GM18502 (cell line): Measurements from ENCODE around the gene LZTFL1.

ENCODE experiments used
- ATAC-seq: cut with Tn5 transposase; IDR thresholded peaks from one replicate; pipeline ENCODE4 v1.9.1; 2021; ENCODE audit warnings: mild to moderate bottlenecking; ENCODE audit not compliant: unreplicated experiment, poor library complexity

The LZTFL1 gene, protein sequence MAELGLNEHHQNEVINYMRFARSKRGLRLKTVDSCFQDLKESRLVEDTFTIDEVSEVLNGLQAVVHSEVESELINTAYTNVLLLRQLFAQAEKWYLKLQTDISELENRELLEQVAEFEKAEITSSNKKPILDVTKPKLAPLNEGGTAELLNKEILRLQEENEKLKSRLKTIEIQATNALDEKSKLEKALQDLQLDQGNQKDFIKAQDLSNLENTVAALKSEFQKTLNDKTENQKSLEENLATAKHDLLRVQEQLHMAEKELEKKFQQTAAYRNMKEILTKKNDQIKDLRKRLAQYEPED

DNA sequence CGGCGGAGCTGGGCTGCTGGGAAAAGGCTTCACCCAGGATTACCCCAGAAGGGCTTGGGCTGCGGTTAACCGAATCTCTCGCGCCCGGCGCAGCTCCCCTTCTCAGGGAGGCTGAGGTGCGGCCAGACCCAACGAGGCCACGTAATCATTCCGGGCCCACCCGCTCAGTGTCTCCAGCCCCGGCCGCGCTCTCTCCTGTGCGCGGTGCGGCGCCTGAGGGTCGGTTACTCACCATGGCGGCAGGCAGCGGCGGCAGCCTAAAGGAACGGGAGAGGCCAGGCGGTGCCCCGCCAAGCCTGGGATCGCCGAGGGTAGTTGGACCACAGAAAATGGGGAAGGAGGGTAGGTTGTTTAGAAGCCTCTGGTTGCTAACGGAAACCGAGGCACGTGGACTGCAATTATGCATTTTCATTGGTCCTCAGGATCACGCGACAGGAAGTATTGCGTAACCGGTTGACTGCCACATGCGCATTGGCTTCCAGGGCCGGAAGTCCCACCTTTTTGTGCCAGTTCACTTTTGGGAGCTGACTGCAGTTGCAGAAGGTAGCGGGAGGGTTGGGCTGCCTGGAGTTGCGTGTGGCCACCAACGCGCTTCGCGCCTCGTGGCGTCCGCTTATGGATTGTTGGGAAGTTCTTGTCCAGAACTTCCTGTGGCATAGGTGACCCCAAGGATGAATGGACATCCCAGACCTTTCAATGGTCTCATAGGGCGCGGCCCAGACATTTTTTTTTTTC, at the start of gene LZTFL1:
Gene LZTFL1 (minus strand): TSS at position 363 of the 735 bp plus-strand sequence. CDS start 128 bp downstream, at position 235.
- peak; percentile 96 for ATAC-seq

- no peak for ATAC-seq
Measured at GRCh38 chr3:45890405-45890804, 48.5 kb upstream of the LZTFL1 start.

DNA sequence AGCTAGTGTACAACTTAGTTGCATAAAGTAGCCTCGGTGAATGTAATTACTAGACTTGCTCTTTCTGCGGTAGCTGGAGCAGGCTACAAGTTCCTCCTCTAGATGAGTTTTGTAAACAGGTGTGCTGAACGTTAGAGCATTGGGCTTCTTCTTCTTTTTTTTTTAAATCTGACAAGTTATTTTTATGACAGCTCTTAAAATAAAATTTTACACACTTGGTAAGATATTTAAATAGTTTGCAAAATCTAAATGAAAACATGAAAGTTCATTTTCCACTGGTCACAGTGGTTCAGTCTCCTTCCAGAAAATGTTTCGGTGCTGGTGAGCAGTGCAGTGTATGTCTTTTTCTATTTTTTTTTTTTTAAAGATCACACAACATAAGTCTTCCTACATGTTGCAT, 47.4 kb upstream of the LZTFL1 start:
- ATAC-seq: no peak

DNA sequence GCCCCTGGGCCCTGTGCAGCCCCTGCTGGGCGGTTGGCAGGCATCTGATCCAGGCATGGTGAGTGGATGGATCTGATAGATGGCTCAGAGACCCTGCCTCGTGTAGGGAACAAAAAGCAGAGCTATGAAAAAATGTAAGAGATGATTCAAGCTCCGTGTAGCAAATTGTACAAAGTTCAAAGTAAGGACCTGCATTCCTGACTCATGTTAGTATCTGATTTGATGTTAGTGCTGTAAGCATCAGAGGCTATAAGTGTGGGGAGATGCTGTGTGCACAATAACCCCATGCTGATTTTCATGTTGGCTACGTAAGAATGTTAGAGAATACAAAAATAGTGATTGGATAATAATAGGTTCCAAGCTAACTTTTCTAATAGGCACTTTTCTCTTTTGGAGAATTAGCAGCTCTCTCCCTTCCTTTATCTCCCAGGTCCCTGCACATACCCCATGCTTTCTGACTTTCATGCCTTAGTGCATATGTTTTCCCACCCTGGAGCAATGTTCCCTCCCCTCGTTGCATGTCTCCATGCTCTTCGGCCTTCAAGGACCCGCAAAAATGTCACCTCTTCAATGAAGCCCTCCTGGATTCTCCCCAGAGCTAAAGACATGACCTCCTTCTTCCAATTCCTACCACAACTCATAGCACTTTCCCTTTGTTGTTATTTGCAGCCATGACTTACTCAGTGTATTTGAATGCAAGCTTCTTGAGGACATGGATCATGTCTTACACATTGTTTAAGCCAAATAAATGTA, 46.0 kb upstream of the LZTFL1 start:
- ATAC-seq: no peak

GRCh38 chr3:45887285-45887684, 45.4 kb upstream of the LZTFL1 start:
- no peak for ATAC-seq

GRCh38 chr3:45885979-45886705, 44.2 kb upstream of the LZTFL1 start, which contains the start of gene CCR9:
CCR9 (plus strand) TSS chr3:45886543; CDS start chr3:45894934, 8,391 bp downstream.
- no peak for ATAC-seq

DNA sequence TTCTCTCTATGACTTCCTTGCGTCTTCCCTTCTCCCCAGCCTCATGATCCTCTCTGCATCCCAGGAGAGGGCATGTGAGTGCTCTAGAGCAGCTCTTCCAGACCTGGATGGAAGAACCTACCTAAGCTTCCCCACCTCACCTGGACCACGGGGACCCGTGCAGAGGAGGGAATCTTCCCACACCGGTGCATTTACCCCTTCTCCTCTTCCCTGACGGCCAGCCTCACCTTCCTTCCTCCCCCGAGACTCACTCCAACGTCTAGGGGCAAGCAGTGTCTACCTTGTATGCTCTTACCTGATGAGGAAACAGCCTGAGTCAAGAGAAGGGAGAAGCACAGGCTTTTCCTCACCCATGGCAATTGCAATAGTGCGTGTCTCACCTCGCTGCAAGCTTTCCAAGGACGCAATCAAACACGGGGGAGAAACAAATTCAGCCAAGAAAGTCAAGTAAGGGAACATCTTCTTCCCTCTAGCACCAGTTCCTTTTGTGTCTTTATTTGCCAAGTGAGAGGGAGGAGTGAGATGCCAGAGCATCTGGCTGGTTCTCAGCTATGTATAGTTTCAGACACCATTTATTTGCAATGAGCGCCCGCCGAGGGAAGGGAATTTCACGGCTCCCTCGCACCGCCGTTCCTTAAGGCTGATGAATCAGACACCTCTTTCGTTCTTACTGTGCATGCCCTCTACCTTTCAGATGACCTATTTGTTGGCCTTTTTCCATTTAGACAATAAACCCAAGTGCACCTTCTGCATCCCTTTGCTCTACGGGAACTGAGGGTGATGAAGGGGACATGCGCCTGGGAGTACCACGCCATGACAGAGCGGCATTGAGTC, 42.7 kb upstream of the LZTFL1 start:
- ATAC-seq: no peak

- ATAC-seq: no peak
Measured at GRCh38 chr3:45881078-45882022, 39.4 kb upstream of the LZTFL1 start.

DNA sequence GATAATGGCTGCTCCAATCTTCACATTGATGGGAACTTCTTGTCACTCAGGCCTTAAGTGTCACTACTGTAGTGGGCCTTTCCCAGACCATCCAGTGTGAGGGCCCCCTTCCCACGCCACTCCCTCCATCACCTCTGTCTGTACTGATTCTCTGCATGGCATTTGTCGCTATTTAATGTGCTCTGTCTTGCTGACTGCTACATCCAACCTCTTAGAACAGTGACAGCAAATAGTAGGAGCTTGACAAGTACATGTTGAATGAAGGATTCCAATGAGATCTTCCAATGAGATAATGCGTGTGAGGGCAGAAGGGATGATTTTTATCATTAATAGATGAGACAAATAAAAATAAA, 38.8 kb upstream of the LZTFL1 start:
- ATAC-seq: no peak

DNA sequence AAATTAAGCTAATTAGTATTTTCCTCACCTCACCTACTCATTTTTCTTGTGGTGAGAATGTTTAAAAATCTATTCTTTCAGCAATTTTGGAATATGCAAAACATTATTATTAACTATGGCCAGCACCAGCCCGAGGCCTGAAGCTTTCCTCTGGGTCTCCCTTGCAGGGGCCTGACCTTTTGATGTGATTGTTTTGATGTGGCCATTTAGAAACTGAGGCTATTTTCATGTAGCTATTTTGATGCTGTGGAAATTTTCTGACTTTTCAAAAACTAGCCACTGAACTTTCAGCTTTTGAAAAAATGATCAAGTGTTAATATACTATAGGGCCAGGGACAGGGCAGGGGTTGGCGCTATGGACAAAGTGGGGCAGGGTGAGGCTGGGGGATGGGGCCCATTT, 36.2 kb upstream of the LZTFL1 start:
- ATAC-seq: no peak

DNA sequence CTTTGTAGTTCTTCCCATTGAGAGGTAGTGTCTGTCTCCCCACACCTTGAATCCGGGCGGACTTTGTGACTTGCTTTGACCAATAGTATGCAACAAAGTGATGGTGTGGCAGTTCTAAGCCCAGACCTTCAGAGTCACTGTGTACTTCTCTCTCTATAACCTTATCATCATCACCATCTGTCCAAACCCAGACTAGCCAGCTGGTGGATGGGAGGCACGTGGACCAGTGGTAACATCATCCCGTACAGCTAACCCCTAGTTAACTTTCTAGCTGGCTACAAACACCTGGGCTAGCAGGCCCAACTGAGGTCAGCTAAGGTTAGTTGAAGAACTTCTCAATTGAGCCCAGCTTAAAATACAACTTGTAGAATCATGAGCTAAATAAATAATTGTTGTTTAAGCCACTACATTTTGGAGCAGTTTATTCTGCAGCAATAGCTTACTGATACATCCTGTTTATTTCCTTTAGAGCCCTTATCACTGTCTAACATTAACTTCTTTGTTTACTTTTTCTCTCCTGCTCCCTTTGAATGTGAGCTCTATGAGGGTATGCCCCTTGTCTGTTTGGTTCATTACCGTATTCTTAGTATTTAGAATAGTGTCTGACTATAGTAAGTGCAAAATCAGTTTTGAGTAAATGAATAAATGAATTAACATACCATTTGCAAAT, 32.9 kb upstream of the LZTFL1 start:
- ATAC-seq: no peak

GRCh38 chr3:45873638-45874037, 31.7 kb upstream of the LZTFL1 start:
- ATAC-seq: no peak

GRCh38 chr3:45873036-45873435, 31.1 kb upstream of the LZTFL1 start:
- ATAC-seq: no peak

DNA sequence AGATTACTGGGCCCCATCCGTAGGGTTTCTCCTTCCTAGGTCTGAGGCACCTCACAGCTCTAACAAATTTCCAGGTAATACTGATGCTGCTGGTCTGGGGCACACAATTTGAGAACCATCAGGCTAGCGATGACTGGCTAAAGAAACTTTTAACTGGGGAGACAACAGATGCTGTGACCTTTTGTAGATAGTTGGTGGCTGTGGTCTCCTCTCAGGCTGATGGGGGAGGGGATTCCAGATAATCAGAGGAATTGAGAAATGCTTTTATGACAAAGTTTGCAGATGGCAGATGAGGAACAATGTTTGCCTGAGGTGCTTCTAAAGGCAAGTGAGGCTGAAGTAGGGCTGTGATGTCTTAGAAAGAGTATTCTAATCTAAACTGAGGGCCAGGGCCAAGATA, 30.6 kb upstream of the LZTFL1 start:
- ATAC-seq: no peak

DNA sequence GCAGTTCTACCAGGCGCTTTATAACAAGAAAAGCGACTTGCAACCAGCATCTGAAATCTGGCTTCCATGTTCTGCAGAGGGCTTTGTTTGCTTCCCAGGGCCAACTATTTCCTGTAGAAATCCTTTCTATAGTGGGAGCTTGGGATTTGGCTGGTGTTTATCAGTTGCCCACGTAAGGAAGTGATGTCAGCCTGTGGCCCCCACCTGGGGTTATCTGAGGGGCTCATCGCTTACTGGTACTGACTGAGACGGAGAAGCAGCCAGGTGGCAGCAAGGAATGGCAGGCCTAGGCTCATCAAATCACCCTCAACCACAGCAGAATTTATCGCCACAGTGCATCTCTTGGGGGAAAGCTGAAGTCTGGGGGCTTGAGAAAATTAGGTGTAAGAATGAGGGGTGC, 29.9 kb upstream of the LZTFL1 start:
- ATAC-seq: no peak

GRCh38 chr3:45870099-45870498, 28.2 kb upstream of the LZTFL1 start:
- no peak for ATAC-seq

GRCh38 chr3:45869638-45870037, 27.7 kb upstream of the LZTFL1 start:
- ATAC-seq: no peak

GRCh38 chr3:45868650-45869049, 26.7 kb upstream of the LZTFL1 start:
- no peak for ATAC-seq
